HepG2 (cell line): Measurements from ENCODE around the gene EPS8L3. TPM values are rescaled to one million over a fixed set of nuclear protein-coding genes. Genes with fewer than 3 reads are reported as not detected.
A peak's percentile ranks its signal among the peaks of the same experiment; 100 is the strongest.

Experiments
- AKNA ChIP-seq: sonication (generic); formaldehyde crosslinking; IDR thresholded peaks from 2 replicates; pipeline ENCODE4 v1.4.0; 2020; ENCODE audit warnings: missing genetic modification reagents, borderline replicate concordance
- ATF3 ChIP-seq: sonication (generic); formaldehyde crosslinking; IDR thresholded peaks from 2 replicates; pipeline ENCODE4 v1.4.0; 2020; ENCODE audit warnings: missing genetic modification reagents
- EHMT2 ChIP-seq: fragments of 200-600 bp; sonication (generic); IDR thresholded peaks from 2 replicates; pipeline ENCODE4 v1.7.0; 2017; ENCODE audit warnings: antibody characterized with exemption, low read depth, low read length, borderline replicate concordance
- FOSL1 ChIP-seq: sonication (generic); formaldehyde crosslinking; IDR thresholded peaks from 2 replicates; pipeline ENCODE4 v1.9.0; 2021; ENCODE audit warnings: missing genetic modification reagents, borderline replicate concordance
- FOXK1 ChIP-seq: sonication (generic); formaldehyde crosslinking; IDR thresholded peaks from 2 replicates; pipeline ENCODE4 v1.4.0; 2020; ENCODE audit warnings: low read depth, missing genetic modification reagents, borderline replicate concordance
- POGK ChIP-seq: sonication (generic); formaldehyde crosslinking; conservative IDR thresholded peaks from 2 replicates; pipeline ENCODE4 v1.8.0; 2022; ENCODE audit warnings: mild to moderate bottlenecking, moderate library complexity, missing genetic modification reagents
- POLR2AphosphoS5 ChIP-seq: IDR thresholded peaks from 2 replicates; pipeline ENCODE4 v1.6.1; 2012; ENCODE audit warnings: low read depth, low read length
- RNF2 ChIP-seq: fragments of 450-650 bp; conservative IDR thresholded peaks from 2 replicates; pipeline ENCODE4 v1.6.1; 2016; ENCODE audit warnings: low read depth
- SRSF4 ChIP-seq: fragments of 200-400 bp; formaldehyde crosslinking; IDR thresholded peaks from one replicate; pipeline ENCODE4 v1.6.1; 2018; ENCODE audit warnings: mild to moderate bottlenecking, low read depth, low read length, moderate library complexity; ENCODE audit not compliant: poor library complexity, severe bottlenecking
- TMF1 ChIP-seq: sonication (generic); formaldehyde crosslinking; IDR thresholded peaks from 2 replicates; pipeline ENCODE4 v1.8.1; 2022; ENCODE audit warnings: low read depth, missing genetic modification reagents
- ZNF30 ChIP-seq: sonication (generic); formaldehyde crosslinking; IDR thresholded peaks from 2 replicates; pipeline ENCODE4 v1.5.0; 2020; ENCODE audit warnings: mild to moderate bottlenecking, missing genetic modification reagents
- ZNF614 ChIP-seq: IDR thresholded peaks from 2 replicates; pipeline ENCODE4 v1.6.1; 2018; ENCODE audit warnings: missing biosample characterization, missing genetic modification reagents, inconsistent platforms, borderline replicate concordance
- polyA plus RNA-seq, 8 experiments: library from polyadenylated mRNA; depleted of rRNA in 3 of 8; stranded (reverse) in 7 of 8; unstranded in 1 of 8; fragments of >200 nt; fragmentation: Illumina TruSeq in 4 of 8; extraction: Trizol in 4 of 8; gene quantifications; 2 replicates each; pipeline versions ENCODE4 v1.2.1 to v1.2.3, GENCODE V29; 2011 to 2016; ENCODE audit warnings: low read depth in 4 of 8, missing spikeins in 1 of 8, mixed read lengths in 1 of 8; ENCODE audit not compliant: insufficient read depth in 1 of 8
- total RNA-seq, 5 experiments: library from RNA; depleted of rRNA; stranded (reverse); fragments of >200 nt; fragmentation: Illumina TruSeq; extraction: Trizol; gene quantifications; 2 replicates each; pipeline ENCODE4 v1.2.3, GENCODE V29; 2016; ENCODE audit warnings: low read depth in 1 of 5
- TF ChIP-seq, protein P1 (sequence below): fragments of 450-650 bp; IDR thresholded peaks from 2 replicates; pipeline ENCODE4 v1.6.1; 2017
- TF ChIP-seq, protein P2 (sequence below): sonication (generic); formaldehyde crosslinking; IDR thresholded peaks from 2 replicates; pipeline ENCODE4 v1.5.1; 2020; ENCODE audit warnings: mild to moderate bottlenecking, missing genetic modification reagents, moderate library complexity
- TF ChIP-seq, protein P3 (sequence below): IDR thresholded peaks from 2 replicates; pipeline ENCODE4 v1.6.1; 2016; ENCODE audit warnings: low read depth

Gene EPS8L3
- total and polyA plus RNA-seq, 2 of the 13 experiments (the other 11 are each of a cell fraction or from before 2014, with no cell fraction given): 18.2 to 106 TPM

DNA sequence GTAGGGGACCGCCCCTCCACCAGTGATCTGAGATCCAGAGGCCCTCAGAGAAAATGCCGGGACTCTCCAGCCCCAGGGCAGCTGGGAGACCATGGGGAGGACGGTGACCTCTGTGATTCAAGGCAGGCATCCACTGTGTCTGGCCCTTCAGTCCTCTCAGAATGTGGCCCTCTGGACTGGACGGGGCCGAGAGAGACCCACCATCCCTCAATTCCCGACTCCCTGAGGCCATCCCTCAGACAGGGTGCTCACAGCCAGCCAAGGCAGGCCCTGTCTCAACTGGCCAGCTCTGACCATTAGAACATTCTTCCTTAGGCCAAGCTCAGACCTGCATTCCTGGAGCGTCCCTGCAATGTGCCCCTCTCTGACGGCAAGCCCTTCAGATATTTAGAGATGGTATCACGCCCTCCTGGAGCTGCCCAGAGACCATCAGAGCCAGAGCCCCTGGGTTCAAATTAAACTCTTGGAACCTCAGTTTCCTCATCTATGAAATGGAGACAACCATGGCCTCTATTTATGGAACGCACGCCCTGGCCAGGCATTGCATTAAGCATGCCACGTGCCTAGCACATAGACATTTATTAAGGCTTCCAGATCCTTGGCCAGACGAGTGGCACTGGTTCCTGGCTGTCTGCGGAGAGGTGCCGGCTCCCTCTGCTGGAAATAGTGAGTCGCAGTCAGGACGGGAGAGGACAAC, 9.6 kb upstream of the EPS8L3 start (continued):
- TF ChIP-seq RNF2 (no peak), TMF1 (no peak), ATF3 (no peak), AKNA (CRISPR knock-in tag) (no peak), FOXK1 (CRISPR knock-in tag) (peak; percentile 30; the same call in 1 of the 2 replicates), ZNF614 (CRISPR knock-in tag) (no peak), FOSL1 (no peak), POLR2AphosphoS5 (no peak), SRSF4 (no peak), ZNF30 (no peak), EHMT2 (no peak), POGK (CRISPR knock-in tag) (no peak)
- TF ChIP-seq, protein P1, sequence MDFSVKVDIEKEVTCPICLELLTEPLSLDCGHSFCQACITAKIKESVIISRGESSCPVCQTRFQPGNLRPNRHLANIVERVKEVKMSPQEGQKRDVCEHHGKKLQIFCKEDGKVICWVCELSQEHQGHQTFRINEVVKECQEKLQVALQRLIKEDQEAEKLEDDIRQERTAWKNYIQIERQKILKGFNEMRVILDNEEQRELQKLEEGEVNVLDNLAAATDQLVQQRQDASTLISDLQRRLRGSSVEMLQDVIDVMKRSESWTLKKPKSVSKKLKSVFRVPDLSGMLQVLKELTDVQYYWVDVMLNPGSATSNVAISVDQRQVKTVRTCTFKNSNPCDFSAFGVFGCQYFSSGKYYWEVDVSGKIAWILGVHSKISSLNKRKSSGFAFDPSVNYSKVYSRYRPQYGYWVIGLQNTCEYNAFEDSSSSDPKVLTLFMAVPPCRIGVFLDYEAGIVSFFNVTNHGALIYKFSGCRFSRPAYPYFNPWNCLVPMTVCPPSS: no peak
- TF ChIP-seq, protein P2, sequence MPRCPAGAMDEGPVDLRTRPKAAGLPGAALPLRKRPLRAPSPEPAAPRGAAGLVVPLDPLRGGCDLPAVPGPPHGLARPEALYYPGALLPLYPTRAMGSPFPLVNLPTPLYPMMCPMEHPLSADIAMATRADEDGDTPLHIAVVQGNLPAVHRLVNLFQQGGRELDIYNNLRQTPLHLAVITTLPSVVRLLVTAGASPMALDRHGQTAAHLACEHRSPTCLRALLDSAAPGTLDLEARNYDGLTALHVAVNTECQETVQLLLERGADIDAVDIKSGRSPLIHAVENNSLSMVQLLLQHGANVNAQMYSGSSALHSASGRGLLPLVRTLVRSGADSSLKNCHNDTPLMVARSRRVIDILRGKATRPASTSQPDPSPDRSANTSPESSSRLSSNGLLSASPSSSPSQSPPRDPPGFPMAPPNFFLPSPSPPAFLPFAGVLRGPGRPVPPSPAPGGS: no peak
- TF ChIP-seq, protein P3, sequence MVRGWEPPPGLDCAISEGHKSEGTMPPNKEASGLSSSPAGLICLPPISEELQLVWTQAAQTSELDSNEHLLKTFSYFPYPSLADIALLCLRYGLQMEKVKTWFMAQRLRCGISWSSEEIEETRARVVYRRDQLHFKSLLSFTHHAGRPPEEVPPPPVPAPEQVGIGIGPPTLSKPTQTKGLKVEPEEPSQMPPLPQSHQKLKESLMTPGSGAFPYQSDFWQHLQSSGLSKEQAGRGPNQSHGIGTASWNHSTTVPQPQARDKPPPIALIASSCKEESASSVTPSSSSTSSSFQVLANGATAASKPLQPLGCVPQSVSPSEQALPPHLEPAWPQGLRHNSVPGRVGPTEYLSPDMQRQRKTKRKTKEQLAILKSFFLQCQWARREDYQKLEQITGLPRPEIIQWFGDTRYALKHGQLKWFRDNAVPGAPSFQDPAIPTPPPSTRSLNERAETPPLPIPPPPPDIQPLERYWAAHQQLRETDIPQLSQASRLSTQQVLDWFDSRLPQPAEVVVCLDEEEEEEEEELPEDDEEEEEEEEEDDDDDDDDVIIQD (CRISPR knock-in tag): 0 out of 2 replicates have a peak, but pooled peaks have one; percentile 24
